Measurements from ENCODE around the gene SCAPER. TPM values are rescaled to one million over a fixed set of nuclear protein-coding genes. Genes with fewer than 3 reads are reported as not detected.
A peak's percentile ranks its signal among the peaks of the same experiment; 100 is the strongest.

The SCAPER gene
- total RNA-seq, 1 experiment from 2014 or later, result 21.5 TPM

GRCh38 chr15:76932135-76932966 lies 27.2 kb upstream of the SCAPER start:
- no peaks in the 10 kb centered on the region for H3K9me3 ChIP-seq (ENCODE audit: low read depth, low read length, poor library complexity, severe bottlenecking)
- H3K4me1 ChIP-seq (ENCODE audit: insufficient read depth, low read length, poor library complexity, severe bottlenecking), result peaks cover 10% of the 10 kb centered on the region
- CTCF ChIA-PET, result no interaction called here
- TF ChIP-seq EZH2 (IDR thresholded peaks at IDR 0.05; ENCODE audit: borderline replicate concordance, low read depth, low read length, poor library complexity, severe bottlenecking) (no peak), CTCF (conservative IDR thresholded peaks at IDR 0.05; ENCODE audit: low read depth, low read length) (no peak)
- H3K4me3 ChIP-seq (ENCODE audit: low read depth, low read length, poor library complexity, severe bottlenecking), result peak overlapping the region; percentile 94
- H3K27me3 ChIP-seq (replicated peaks; ENCODE audit: insufficient read depth, low read depth, low read length, poor library complexity), result no peaks in the 10 kb centered on the region
- POLR2A ChIA-PET (ENCODE audit: low non-redundant PET), result no interaction called here
- TSS peak; percentile 51 for BruUV-seq (replicated peaks)
- H3K36me3 ChIP-seq (ENCODE audit: insufficient read depth, low read length, poor library complexity, severe bottlenecking), result peaks cover 37% of the 10 kb centered on the region
- peak overlapping the region; percentile 82 for H3K27ac ChIP-seq (ENCODE audit: low read depth, low read length, poor library complexity, severe bottlenecking)
- intact Hi-C loops (cut with micrococcal nuclease; ENCODE audit: unreplicated experiment), result no loop called here
- peak; percentile 21 for DNase-seq (ENCODE audit: low spot score)

DNA sequence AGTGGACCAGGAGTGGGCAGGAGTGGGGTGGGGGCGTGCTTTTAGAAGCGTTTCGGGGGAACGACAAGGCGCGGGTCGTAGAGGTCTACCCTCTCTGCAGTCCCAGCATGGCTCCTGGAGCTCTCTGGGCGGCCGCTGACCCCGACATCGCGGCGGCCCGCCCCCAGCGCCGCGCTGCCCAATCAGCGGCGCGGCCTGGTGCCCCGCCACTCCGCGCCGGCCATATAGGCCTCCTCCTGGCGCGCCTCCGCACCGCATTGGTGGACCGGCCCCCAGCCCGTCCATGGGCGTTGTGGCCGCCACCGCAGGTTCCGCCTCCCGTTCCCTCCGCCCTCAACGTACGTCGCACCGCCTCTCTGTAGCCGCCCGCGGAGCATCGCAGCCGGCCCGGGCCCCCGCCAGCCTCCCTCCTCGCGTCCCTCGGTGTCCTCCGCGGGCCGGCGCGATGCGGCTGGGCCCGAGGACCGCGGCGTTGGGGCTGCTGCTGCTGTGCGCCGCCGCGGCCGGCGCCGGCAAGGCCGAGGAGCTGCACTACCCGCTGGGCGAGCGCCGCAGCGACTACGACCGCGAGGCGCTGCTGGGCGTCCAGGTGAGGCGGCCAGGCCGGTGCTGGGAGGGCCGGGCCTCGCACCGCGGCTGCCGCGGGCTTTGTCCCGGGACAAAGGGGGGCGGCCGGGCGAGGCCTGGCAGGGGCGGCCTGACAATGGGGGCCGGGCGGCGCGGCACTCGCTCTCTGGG lies 26.4 kb upstream of the SCAPER start, which contains the start of gene RCN2:
Gene RCN2 (plus strand): TSS at position 353 of the 738 bp plus-strand sequence. CDS start 93 bp downstream, at position 446.
- peak within 1 kb of the TSS; percentile 82 for H3K27ac ChIP-seq (ENCODE audit: low read depth, low read length, poor library complexity, severe bottlenecking)
- no peak for TF ChIP-seq EZH2 (IDR thresholded peaks at IDR 0.05; ENCODE audit: borderline replicate concordance, low read depth, low read length, poor library complexity, severe bottlenecking)
- no peak for TF ChIP-seq CTCF (conservative IDR thresholded peaks at IDR 0.05; ENCODE audit: low read depth, low read length)
- ChIA-PET CTCF (no interaction called here), POLR2A (ENCODE audit: low non-redundant PET) (no interaction called here)
- H3K4me1 ChIP-seq (ENCODE audit: insufficient read depth, low read length, poor library complexity, severe bottlenecking), result peaks cover 10% of the 10 kb centered on the region
- peak within 1 kb of the TSS; percentile 94 for H3K4me3 ChIP-seq (ENCODE audit: low read depth, low read length, poor library complexity, severe bottlenecking)
- peaks cover 29% of the 10 kb centered on the region for H3K36me3 ChIP-seq (ENCODE audit: insufficient read depth, low read length, poor library complexity, severe bottlenecking)
- DNase-seq (ENCODE audit: low spot score), result peak; percentile 96
- BruUV-seq (replicated peaks), result no TSS peak
- no peaks in the 10 kb centered on the region for H3K9me3 ChIP-seq (ENCODE audit: low read depth, low read length, poor library complexity, severe bottlenecking)
- intact Hi-C loops (cut with micrococcal nuclease; ENCODE audit: unreplicated experiment), result no loop called here
- no peaks in the 10 kb centered on the region for H3K27me3 ChIP-seq (replicated peaks; ENCODE audit: insufficient read depth, low read depth, low read length, poor library complexity)

GRCh38 chr15:76930831-76931396 lies 25.8 kb upstream of the SCAPER start:
- Histone ChIP-seq H3K27me3 (replicated peaks; ENCODE audit: insufficient read depth, low read depth, low read length, poor library complexity) (no peaks in the 10 kb centered on the region), H3K9me3 (ENCODE audit: low read depth, low read length, poor library complexity, severe bottlenecking) (no peaks in the 10 kb centered on the region), H3K27ac (ENCODE audit: low read depth, low read length, poor library complexity, severe bottlenecking) (peak overlapping the region; percentile 82), H3K36me3 (ENCODE audit: insufficient read depth, low read length, poor library complexity, severe bottlenecking) (peaks cover 28% of the 10 kb centered on the region), H3K4me3 (ENCODE audit: low read depth, low read length, poor library complexity, severe bottlenecking) (peak overlapping the region; percentile 94), H3K4me1 (ENCODE audit: insufficient read depth, low read length, poor library complexity, severe bottlenecking) (peaks cover 10% of the 10 kb centered on the region)
- TF ChIP-seq EZH2 (IDR thresholded peaks at IDR 0.05; ENCODE audit: borderline replicate concordance, low read depth, low read length, poor library complexity, severe bottlenecking), result no peak
- no peak for TF ChIP-seq CTCF (conservative IDR thresholded peaks at IDR 0.05; ENCODE audit: low read depth, low read length)
- POLR2A ChIA-PET (ENCODE audit: low non-redundant PET), result no interaction called here
- intact Hi-C loops (cut with micrococcal nuclease; ENCODE audit: unreplicated experiment), result no loop called here
- CTCF ChIA-PET, result interaction anchor here (1.0 kb wide), 1 partner anchor 43 kb away, joined by 3 read pairs; no protein-coding TSS in a partner anchor
- no TSS peak for BruUV-seq (replicated peaks)
- DNase-seq (ENCODE audit: low spot score), result no peak
